Measurements from ENCODE around the gene NGEF. TPM values are rescaled to one million over a fixed set of nuclear protein-coding genes. Genes with fewer than 3 reads are reported as not detected.

Gene NGEF
- polyA plus RNA-seq, 1 experiment = 0.10 TPM

DNA sequence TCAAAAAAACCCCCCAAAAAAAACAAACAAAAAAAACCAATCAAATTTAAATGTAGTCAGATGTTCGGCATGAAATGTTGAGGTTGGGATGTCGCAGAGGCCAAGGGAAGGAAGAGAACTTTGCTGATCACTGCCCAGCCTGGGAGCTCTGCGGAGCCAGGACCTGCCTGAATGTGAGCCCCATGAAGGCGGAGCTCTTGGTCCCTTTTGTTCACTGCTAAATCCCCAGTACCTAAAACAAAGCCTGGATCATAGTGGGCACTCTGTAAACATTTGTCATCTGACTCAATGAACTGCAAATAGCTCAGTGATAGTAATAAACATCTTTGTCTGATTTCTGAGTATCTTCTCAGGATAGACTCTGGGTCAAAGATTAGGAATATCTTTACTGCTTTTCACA, 64.0 kb downstream of the NGEF start:
- Histone ChIP-seq H3K4me3 (ENCODE audit: low read depth, low read length) (no peak overlapping the region), H3K27ac (ENCODE audit: low read depth, low read length) (no peak overlapping the region), H3K27me3 (ENCODE audit: control insufficient read depth, insufficient read depth, low read length) (peaks cover 9% of the 10 kb centered on the region), H3K9me3 (ENCODE audit: control insufficient read depth, insufficient read depth, low read length) (no peaks in the 10 kb centered on the region)
- DNase-seq (ENCODE audit: low read depth, low spot score) = no peak
- POLR2A ChIA-PET = no interaction called here
- TF ChIP-seq, protein P1, sequence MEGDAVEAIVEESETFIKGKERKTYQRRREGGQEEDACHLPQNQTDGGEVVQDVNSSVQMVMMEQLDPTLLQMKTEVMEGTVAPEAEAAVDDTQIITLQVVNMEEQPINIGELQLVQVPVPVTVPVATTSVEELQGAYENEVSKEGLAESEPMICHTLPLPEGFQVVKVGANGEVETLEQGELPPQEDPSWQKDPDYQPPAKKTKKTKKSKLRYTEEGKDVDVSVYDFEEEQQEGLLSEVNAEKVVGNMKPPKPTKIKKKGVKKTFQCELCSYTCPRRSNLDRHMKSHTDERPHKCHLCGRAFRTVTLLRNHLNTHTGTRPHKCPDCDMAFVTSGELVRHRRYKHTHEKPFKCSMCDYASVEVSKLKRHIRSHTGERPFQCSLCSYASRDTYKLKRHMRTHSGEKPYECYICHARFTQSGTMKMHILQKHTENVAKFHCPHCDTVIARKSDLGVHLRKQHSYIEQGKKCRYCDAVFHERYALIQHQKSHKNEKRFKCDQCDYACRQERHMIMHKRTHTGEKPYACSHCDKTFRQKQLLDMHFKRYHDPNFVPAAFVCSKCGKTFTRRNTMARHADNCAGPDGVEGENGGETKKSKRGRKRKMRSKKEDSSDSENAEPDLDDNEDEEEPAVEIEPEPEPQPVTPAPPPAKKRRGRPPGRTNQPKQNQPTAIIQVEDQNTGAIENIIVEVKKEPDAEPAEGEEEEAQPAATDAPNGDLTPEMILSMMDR (IDR thresholded peaks at IDR 0.05; ENCODE audit: low read depth, low read length) = no peak
- CTCF ChIA-PET = no interaction called here

DNA sequence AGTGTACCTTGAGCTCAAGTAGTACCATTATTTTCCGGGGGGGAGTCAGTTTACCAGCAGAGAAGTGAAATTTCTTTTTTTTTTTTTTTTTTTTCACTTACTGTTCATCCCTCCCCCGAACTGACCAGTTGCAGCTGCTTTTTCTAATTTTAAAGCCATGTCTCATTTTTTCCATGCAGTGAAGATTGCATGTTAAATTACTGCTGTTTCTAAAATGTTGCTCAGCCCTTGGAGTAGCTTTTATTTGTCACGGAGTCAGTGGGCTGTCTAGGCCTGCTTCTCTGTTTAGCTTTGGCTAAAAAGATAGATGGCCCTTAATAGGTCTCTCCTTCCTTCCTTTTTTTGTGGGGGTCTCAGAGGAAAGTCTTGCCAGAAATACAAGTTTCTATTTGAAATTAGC, 70.2 kb downstream of the NGEF start:
- POLR2A ChIA-PET = no interaction called here
- CTCF ChIA-PET = interaction anchor here (0.7 kb wide), 1 partner anchor 46 kb away, joined by 3 read pairs; no protein-coding TSS in a partner anchor
- H3K9me3 ChIP-seq (ENCODE audit: control insufficient read depth, insufficient read depth, low read length) = peaks cover 3% of the 10 kb centered on the region; the same call in 1 of the 2 replicates

DNA sequence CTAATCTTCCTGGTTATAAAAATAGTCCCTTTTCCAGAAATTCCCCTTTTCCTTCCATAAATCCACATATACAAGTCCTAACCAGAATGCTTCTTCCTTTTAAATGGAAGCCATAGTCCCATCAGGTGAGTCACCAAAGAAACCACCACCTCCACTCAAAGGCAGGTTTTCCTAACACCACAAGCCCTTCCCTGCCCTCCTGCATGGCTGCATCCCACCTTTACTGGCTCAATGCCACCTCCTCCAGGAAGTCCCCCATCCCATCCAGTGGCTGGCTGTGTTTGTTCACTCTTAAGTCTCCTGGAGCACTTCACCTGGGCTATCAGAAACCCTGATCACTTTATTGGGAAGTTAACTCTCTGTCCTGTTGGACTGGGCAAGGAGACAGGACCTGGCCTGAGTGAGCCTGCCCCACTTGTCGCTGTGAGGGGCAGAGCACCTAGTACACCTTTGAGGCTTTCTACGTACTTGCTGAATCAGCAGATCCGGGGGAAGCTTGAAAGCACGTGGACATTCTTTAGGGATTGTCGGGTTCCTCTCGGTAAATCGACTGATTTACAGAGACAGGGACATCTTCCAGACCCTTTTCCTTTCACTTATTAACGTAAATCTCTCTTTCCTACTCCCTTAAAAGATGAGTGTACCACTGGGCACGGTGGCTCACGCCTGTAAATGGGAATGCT, 71.0 kb downstream of the NGEF start:
- CTCF ChIA-PET = no interaction called here
- TF ChIP-seq, protein P1 (IDR thresholded peaks at IDR 0.05; ENCODE audit: low read depth, low read length) = no peak
- H3K4me3 ChIP-seq (ENCODE audit: low read depth, low read length) = no peak overlapping the region
- peaks cover 3% of the 10 kb centered on the region; the same call in 1 of the 2 replicates for H3K9me3 ChIP-seq (ENCODE audit: control insufficient read depth, insufficient read depth, low read length)
- POLR2A ChIA-PET = no interaction called here
- H3K27me3 ChIP-seq (ENCODE audit: control insufficient read depth, insufficient read depth, low read length) = no peaks in the 10 kb centered on the region
- DNase-seq (ENCODE audit: low read depth, low spot score) = no peak
- H3K27ac ChIP-seq (ENCODE audit: low read depth, low read length) = no peak overlapping the region

More for the DNA sequence above, 70.2 kb downstream of the NGEF start:
- Histone ChIP-seq H3K27ac (ENCODE audit: low read depth, low read length) (no peak overlapping the region), H3K27me3 (ENCODE audit: control insufficient read depth, insufficient read depth, low read length) (no peaks in the 10 kb centered on the region), H3K4me3 (ENCODE audit: low read depth, low read length) (no peak overlapping the region)
- TF ChIP-seq, protein P1 (IDR thresholded peaks at IDR 0.05; ENCODE audit: low read depth, low read length) = no peak
- no peak for DNase-seq (ENCODE audit: low read depth, low spot score)

DNA sequence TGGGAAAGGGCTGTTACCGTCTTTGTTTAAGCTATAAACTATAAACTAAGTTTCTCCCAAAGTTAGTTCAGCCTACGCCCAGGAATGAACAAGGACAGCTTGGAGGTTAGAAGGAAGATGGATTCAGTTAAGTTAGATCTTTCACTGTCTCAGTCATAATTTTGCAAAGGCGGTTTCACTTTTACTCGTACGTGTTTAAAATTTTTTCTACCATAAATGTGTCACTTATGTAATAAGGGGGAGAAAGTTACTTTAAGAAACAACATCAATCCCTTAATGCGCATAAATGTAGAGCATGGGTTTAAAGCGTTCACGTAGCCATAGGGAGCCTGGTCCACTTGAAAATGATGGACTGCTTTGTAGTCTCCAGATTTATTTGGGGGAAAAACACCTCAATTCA, 71.7 kb downstream of the NGEF start:
- H3K4me3 ChIP-seq (ENCODE audit: low read depth, low read length) = no peak overlapping the region
- TF ChIP-seq, protein P1 (IDR thresholded peaks at IDR 0.05; ENCODE audit: low read depth, low read length) = no peak
- no peak for DNase-seq (ENCODE audit: low read depth, low spot score)
- peaks cover 3% of the 10 kb centered on the region; the same call in 1 of the 2 replicates for H3K9me3 ChIP-seq (ENCODE audit: control insufficient read depth, insufficient read depth, low read length)
- POLR2A ChIA-PET = no interaction called here
- H3K27ac ChIP-seq (ENCODE audit: low read depth, low read length) = no peak overlapping the region
- CTCF ChIA-PET = no interaction called here
- H3K27me3 ChIP-seq (ENCODE audit: control insufficient read depth, insufficient read depth, low read length) = peaks cover 2% of the 10 kb centered on the region

DNA sequence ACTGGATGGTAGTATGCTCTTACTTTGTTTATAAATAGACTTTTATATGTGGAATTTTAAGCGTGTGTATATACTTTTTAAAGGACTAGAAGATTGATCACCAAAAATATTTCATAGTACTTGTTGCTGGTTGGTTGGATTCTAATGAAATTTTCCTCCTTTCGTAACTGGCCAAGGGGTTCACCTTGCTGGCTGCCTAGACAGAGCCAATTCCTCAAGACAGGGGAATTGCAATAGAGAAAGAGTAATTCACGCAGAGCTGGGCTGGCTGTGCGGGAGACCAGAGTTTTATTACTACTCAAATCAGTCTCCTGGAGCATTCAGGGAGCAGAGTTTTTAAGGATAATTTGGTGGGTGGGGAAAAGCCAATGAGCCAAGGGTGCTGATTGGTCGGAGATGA, 72.3 kb downstream of the NGEF start:
- Histone ChIP-seq H3K27ac (ENCODE audit: low read depth, low read length) (no peak overlapping the region), H3K27me3 (ENCODE audit: control insufficient read depth, insufficient read depth, low read length) (peaks cover 8% of the 10 kb centered on the region), H3K4me3 (ENCODE audit: low read depth, low read length) (no peak overlapping the region), H3K9me3 (ENCODE audit: control insufficient read depth, insufficient read depth, low read length) (peaks cover 3% of the 10 kb centered on the region; the same call in 1 of the 2 replicates)
- no peak for DNase-seq (ENCODE audit: low read depth, low spot score)
- ChIA-PET CTCF (no interaction called here), POLR2A (no interaction called here)
- TF ChIP-seq, protein P1 (IDR thresholded peaks at IDR 0.05; ENCODE audit: low read depth, low read length) = no peak

All from AG04450 (cell line).